Endothelial cell of umbilical vein (primary cell): ENCODE measurements around the gene AGBL4. TPM values are rescaled to one million over a fixed set of nuclear protein-coding genes. Genes with fewer than 3 reads are reported as not detected.

Experiments used
- BruUV-seq: library from RNA; stranded (reverse); fragments of 400-500 nt; replicated peaks from 2 replicates; lab custom pipeline; 2021; lab: Mats Ljungman, UMichigan
- CTCF ChIA-PET: fragments of 300-600, 350-600 bp; sonication (Branson Sonifier 250); formaldehyde crosslinking; loops from one replicate; lab custom pipeline; 2021; ENCODE audit warnings: antibody characterized with exemption, inconsistent platforms; lab: Charles Lee
- POLR2A ChIA-PET: fragments of 300-600, 350-600 bp; sonication (Branson Sonifier 250); formaldehyde crosslinking; loops from one replicate; lab custom pipeline; 2021; ENCODE audit warnings: antibody characterized with exemption, inconsistent platforms; lab: Charles Lee
- DNase-seq: peaks from one replicate; pipeline ENCODE4 v3.0.0-alpha.2; 2011; ENCODE audit warnings: low read depth, low spot score
- FAIRE-seq: peaks from 2 replicates; lab custom pipeline; 2011; peaks lifted over from hg19 to GRCh38; lab: Jason Lieb, UNC
- H2AFZ ChIP-seq: 2 replicates; pipeline ENCODE4 v1.6.0; 2012; ENCODE audit warnings: low read depth, low read length, control low read depth, inconsistent platforms
- H3K27ac ChIP-seq: 2 replicates; pipeline ENCODE4 v1.5.1; 2011; ENCODE audit warnings: low read depth, mild to moderate bottlenecking, control low read depth, low read length, moderate library complexity; ENCODE audit not compliant: insufficient read depth
- H3K27me3 ChIP-seq, 2 experiments: 2 replicates each; pipeline versions ENCODE4 v1.6.0 to v1.6.1; 2011; ENCODE audit warnings: low read length in 2 of 2, mixed read lengths in 1 of 2; ENCODE audit not compliant: control insufficient read depth in 2 of 2, insufficient read depth in 2 of 2
- H3K36me3 ChIP-seq, 2 experiments: 2 replicates in 1 of 2; 3 replicates in 1 of 2; pipeline ENCODE4 v1.5.1; 2011; ENCODE audit warnings: low read length in 2 of 2, mild to moderate bottlenecking in 1 of 2, moderate library complexity in 1 of 2; ENCODE audit not compliant: control insufficient read depth in 2 of 2, insufficient read depth in 2 of 2; ENCODE audit errors: extremely low read depth in 1 of 2
- H3K4me1 ChIP-seq: 3 replicates; pipeline ENCODE4 v1.5.1; 2011; ENCODE audit warnings: mild to moderate bottlenecking, low read length; ENCODE audit not compliant: control insufficient read depth, insufficient read depth; ENCODE audit errors: extremely low read depth
- H3K4me2 ChIP-seq: 2 replicates; pipeline ENCODE4 v1.6.1; 2011; ENCODE audit warnings: low read length, control low read depth, mixed read lengths; ENCODE audit not compliant: insufficient read depth
- H3K4me3 ChIP-seq, 3 experiments: fragments of 200-600 bp in 1 of 3; sonication (generic), shearing (Covaris generic) in 1 of 3; replicated peaks in 1 of 3; 2 replicates each; pipeline ENCODE4 v1.5.1; 2011 to 2016; ENCODE audit warnings: control low read depth in 3 of 3, low read length in 3 of 3, mild to moderate bottlenecking in 2 of 3, inconsistent platforms in 1 of 3, low read depth in 1 of 3, moderate library complexity in 1 of 3; ENCODE audit not compliant: insufficient read depth in 1 of 3
- H3K79me2 ChIP-seq: 2 replicates; pipeline ENCODE4 v1.6.0; 2012; ENCODE audit warnings: low read length, inconsistent platforms; ENCODE audit not compliant: control insufficient read depth, insufficient read depth
- H3K9ac ChIP-seq: replicated peaks from 2 replicates; pipeline ENCODE3; 2011; ENCODE audit warnings: low read length, control low read depth; ENCODE audit not compliant: insufficient read depth; ENCODE audit errors: extremely low read depth
- H3K9me1 ChIP-seq: replicated peaks from 3 replicates; pipeline ENCODE4 v1.6.0; 2011; ENCODE audit warnings: mild to moderate bottlenecking, low read length; ENCODE audit not compliant: control insufficient read depth, insufficient read depth; ENCODE audit errors: extremely low read depth
- H3K9me3 ChIP-seq: replicated peaks from 2 replicates; pipeline ENCODE4 v1.5.1; 2012; ENCODE audit warnings: low read length, inconsistent platforms; ENCODE audit not compliant: control insufficient read depth, insufficient read depth
- H4K20me1 ChIP-seq: replicated peaks from 2 replicates; pipeline ENCODE3; 2011; ENCODE audit warnings: mild to moderate bottlenecking, low read length; ENCODE audit not compliant: control insufficient read depth, insufficient read depth; ENCODE audit errors: extremely low read depth
- EZH2 ChIP-seq: IDR thresholded peaks from 2 replicates; pipeline ENCODE4 v1.6.1; 2012; ENCODE audit warnings: borderline replicate concordance, low read depth, mild to moderate bottlenecking, moderate library complexity, low read length, inconsistent platforms; ENCODE audit not compliant: severe bottlenecking
- FOS ChIP-seq: IDR thresholded peaks from 2 replicates; pipeline ENCODE4 v1.6.1; 2011; ENCODE audit warnings: mild to moderate bottlenecking, low read length, moderate library complexity, borderline replicate concordance; ENCODE audit not compliant: insufficient read depth
- GATA2 ChIP-seq: IDR thresholded peaks from 2 replicates; pipeline ENCODE4 v1.7.0; 2011; ENCODE audit warnings: low read depth, mild to moderate bottlenecking, moderate library complexity, mixed read lengths, low read length; ENCODE audit not compliant: insufficient read length, insufficient read depth
- JUN ChIP-seq: IDR thresholded peaks from 2 replicates; pipeline ENCODE4 v1.6.1; 2011; ENCODE audit warnings: borderline replicate concordance, low read depth; ENCODE audit not compliant: insufficient read length, insufficient read depth
- MYC ChIP-seq: IDR thresholded peaks from one replicate; pipeline ENCODE4 v1.6.1; 2011; ENCODE audit warnings: mild to moderate bottlenecking, low read depth, low read length
- POLR2A ChIP-seq: IDR thresholded peaks from 2 replicates; pipeline ENCODE4 v1.6.1; 2012; ENCODE audit warnings: low read depth, mild to moderate bottlenecking, control low read depth, low read length
- POLR2AphosphoS5 ChIP-seq: IDR thresholded peaks from 2 replicates; pipeline ENCODE4 v1.6.1; 2012; ENCODE audit warnings: low read depth, mild to moderate bottlenecking, control low read depth, low read length, moderate library complexity; ENCODE audit not compliant: insufficient read depth
- dilution Hi-C: fragments of 300-500 bp; cut with MboI; formaldehyde crosslinking; loops from one replicate; pipeline ENCODE4 v1.15.0; 2019; ENCODE audit warnings: low sequenced_read_pairs; ENCODE audit not compliant: extremely low pct_ligation_motif_present
- intact Hi-C: fragments of 100-400 bp; cut with micrococcal nuclease; formaldehyde crosslinking; loops from one replicate; pipeline ENCODE4 v1.10.0; 2022
- polyA plus RNA-seq, 4 experiments: library from polyadenylated mRNA; depleted of rRNA in 3 of 4; stranded (reverse) in 3 of 4; unstranded in 1 of 4; fragments of >200 nt; gene quantifications; 2 replicates each; pipeline versions ENCODE4 v1.2.1 to v1.2.3, GENCODE V29; 2011 to 2012; ENCODE audit warnings: missing spikeins in 1 of 4
- total RNA-seq: library from RNA; stranded (reverse); gene quantifications from 2 replicates; pipeline ENCODE4 v1.2.3, GENCODE V29; 2021
- TF ChIP-seq, protein P1 (sequence below): IDR thresholded peaks from 2 replicates; pipeline ENCODE4 v1.6.1; 2011; ENCODE audit not compliant: insufficient read depth, insufficient read length
- TF ChIP-seq, protein P2 (sequence below), 2 donors: IDR thresholded peaks; 1 replicate in 1 of 2; 2 replicates in 1 of 2; pipeline ENCODE4 v1.5.1; 2011; ENCODE audit warnings: low read length in 2 of 2, mild to moderate bottlenecking in 2 of 2, moderate library complexity in 2 of 2, control low read depth in 1 of 2, inconsistent platforms in 1 of 2, low read depth in 1 of 2; ENCODE audit not compliant: insufficient read depth in 1 of 2; ENCODE audit errors: extremely low read depth in 1 of 2

The AGBL4 gene
- total and polyA plus RNA-seq, 2 donors (not counting 3 experiments of a cell fraction or from before 2014, with no cell fraction given), result not detected

DNA sequence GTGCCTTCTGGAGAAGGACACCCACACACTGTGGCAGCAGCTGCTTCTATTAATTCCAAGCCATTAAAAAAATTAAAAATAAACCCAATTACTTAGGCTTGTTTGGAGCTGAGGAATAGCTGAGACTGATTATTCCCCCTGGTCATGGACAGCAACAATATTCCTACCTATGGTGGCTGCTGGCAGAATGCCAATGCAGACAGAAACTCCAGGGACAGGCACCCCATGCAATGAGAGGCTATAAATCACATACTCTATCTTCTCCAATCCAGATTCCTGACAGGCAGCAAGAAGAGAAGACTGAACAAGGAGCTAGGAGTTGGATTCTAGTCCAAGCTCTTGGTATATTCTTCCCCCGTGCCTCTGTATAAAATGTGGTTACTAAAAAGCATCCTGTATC, 971.7 kb downstream of the AGBL4 start:
- Histone ChIP-seq H3K27ac (no peak overlapping the region), H3K27me3 (no peaks in the 10 kb centered on the region), H3K4me3 (no peak overlapping the region), H3K9me3 (no peaks in the 10 kb centered on the region), H3K9me1 (no peaks in the 10 kb centered on the region), H3K36me3 (no peaks in the 10 kb centered on the region), H3K4me1 (no peaks in the 10 kb centered on the region), H3K9ac (no peak overlapping the region), H4K20me1 (no peaks in the 10 kb centered on the region), H2AFZ (no peak overlapping the region), H3K79me2 (no peaks in the 10 kb centered on the region), H3K4me2 (no peak overlapping the region)
- dilution Hi-C loops (no loop called here), intact Hi-C loops (no loop called here)
- FAIRE-seq (no peak), DNase-seq (no peak)
- BruUV-seq, result no TSS peak
- POLR2A ChIA-PET, result no interaction called here
- no peak for TF ChIP-seq EZH2
- TF ChIP-seq, protein P1, sequence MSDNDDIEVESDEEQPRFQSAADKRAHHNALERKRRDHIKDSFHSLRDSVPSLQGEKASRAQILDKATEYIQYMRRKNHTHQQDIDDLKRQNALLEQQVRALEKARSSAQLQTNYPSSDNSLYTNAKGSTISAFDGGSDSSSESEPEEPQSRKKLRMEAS, result no peak
- no peak for TF ChIP-seq MYC
- no peak for TF ChIP-seq GATA2
- TF ChIP-seq, protein P2, sequence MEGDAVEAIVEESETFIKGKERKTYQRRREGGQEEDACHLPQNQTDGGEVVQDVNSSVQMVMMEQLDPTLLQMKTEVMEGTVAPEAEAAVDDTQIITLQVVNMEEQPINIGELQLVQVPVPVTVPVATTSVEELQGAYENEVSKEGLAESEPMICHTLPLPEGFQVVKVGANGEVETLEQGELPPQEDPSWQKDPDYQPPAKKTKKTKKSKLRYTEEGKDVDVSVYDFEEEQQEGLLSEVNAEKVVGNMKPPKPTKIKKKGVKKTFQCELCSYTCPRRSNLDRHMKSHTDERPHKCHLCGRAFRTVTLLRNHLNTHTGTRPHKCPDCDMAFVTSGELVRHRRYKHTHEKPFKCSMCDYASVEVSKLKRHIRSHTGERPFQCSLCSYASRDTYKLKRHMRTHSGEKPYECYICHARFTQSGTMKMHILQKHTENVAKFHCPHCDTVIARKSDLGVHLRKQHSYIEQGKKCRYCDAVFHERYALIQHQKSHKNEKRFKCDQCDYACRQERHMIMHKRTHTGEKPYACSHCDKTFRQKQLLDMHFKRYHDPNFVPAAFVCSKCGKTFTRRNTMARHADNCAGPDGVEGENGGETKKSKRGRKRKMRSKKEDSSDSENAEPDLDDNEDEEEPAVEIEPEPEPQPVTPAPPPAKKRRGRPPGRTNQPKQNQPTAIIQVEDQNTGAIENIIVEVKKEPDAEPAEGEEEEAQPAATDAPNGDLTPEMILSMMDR (IDR thresholded peaks at IDR 0.05; ENCODE audit: extremely low read depth in 1 of 2, insufficient read depth in 1 of 2, low read depth in 1 of 2, low read length in 2 of 2), result no peak
- no peak for TF ChIP-seq POLR2AphosphoS5
- no peak for TF ChIP-seq JUN
- TF ChIP-seq FOS, result no peak
- no peak for TF ChIP-seq POLR2A
- CTCF ChIA-PET, result no interaction called here
